ENCODE measurements around the gene C19orf38. TPM values are rescaled to one million over a fixed set of nuclear protein-coding genes. Genes with fewer than 3 reads are reported as not detected.

Gene C19orf38
- total and polyA plus RNA-seq, 3 experiments from 2014 or later: 0.44 to 0.48 TPM; not detected in 1

- no peak for DNase-seq
- Mint-ChIP-seq H3K27ac (peak overlapping the region; percentile 59 to 97 (median 73)), H3K9me3 (no peaks in the 10 kb centered on the region), H3K36me3 (peaks cover 13 to 67% (median 16%) of the 10 kb centered on the region in 3 donors), H3K27me3 (no peaks in the 10 kb centered on the region), H3K4me3 (peak overlapping the region in 2 of 7 donors; percentile 24 to 63), H3K4me1 (peaks cover 29 to 46% (median 37%) of the 10 kb centered on the region in 3 donors)
- H3K4me3 ChIP-seq (ENCODE audit: low read length): no peak overlapping the region
- POLR2A ChIA-PET: interaction anchor here (0.6 kb wide), 1 partner anchor 41 kb away, joined by 3 read pairs; no protein-coding TSS in a partner anchor
- no peaks in the 10 kb centered on the region for H3K27me3 ChIP-seq (ENCODE audit: insufficient read depth, low read length, poor library complexity, severe bottlenecking)
- no peaks in the 10 kb centered on the region for H3K9me3 ChIP-seq (ENCODE audit: low read length)
- H3K27ac ChIP-seq (ENCODE audit: low read depth, low read length): peak overlapping the region; percentile 16
- CTCF ChIA-PET: interaction anchor here (1.1 kb wide), 1 partner anchor 92 kb away, joined by 4 read pairs; the partner anchor contains the start of gene DNM2
- H3K36me3 ChIP-seq (ENCODE audit: insufficient read depth, low read length): peaks cover 30% of the 10 kb centered on the region
- H3K4me1 ChIP-seq (ENCODE audit: insufficient read depth, low read length): peaks cover 19% of the 10 kb centered on the region
These were observed 38.4 kb upstream of the C19orf38 start for GRCh38 chr19:10809651-10810285.

- no peak overlapping the region for H3K4me3 ChIP-seq (ENCODE audit: low read length)
- H3K36me3 Mint-ChIP-seq: peaks cover 10 to 59% (median 12%) of the 10 kb centered on the region in 3 donors
- no peaks in the 10 kb centered on the region for H3K27me3 Mint-ChIP-seq
- H3K4me1 ChIP-seq (ENCODE audit: insufficient read depth, low read length): peaks cover 19% of the 10 kb centered on the region
- H3K4me1 Mint-ChIP-seq: peaks cover 32 to 52% (median 41%) of the 10 kb centered on the region in 3 donors
- no peak for DNase-seq
- no peak overlapping the region for H3K4me3 Mint-ChIP-seq
- H3K27ac Mint-ChIP-seq: peak overlapping the region in 2 of 8 donors; percentile 46 to 81
- H3K36me3 ChIP-seq (ENCODE audit: insufficient read depth, low read length): peaks cover 27% of the 10 kb centered on the region
- peak overlapping the region; percentile 31 for H3K27ac ChIP-seq (ENCODE audit: low read depth, low read length)
- no peaks in the 10 kb centered on the region for H3K9me3 Mint-ChIP-seq
- POLR2A ChIA-PET: no interaction called here
- H3K9me3 ChIP-seq (ENCODE audit: low read length): no peaks in the 10 kb centered on the region
- H3K27me3 ChIP-seq (ENCODE audit: insufficient read depth, low read length, poor library complexity, severe bottlenecking): no peaks in the 10 kb centered on the region
- CTCF ChIA-PET: no interaction called here
These were observed 36.7 kb upstream of the C19orf38 start for GRCh38 chr19:10811391-10812111.

GRCh38 chr19:10812196-10812595 is 36.0 kb upstream of the C19orf38 start:
- H3K4me1 ChIP-seq (ENCODE audit: insufficient read depth, low read length): peaks cover 19% of the 10 kb centered on the region
- POLR2A ChIA-PET: no interaction called here
- CTCF ChIA-PET: no interaction called here

GRCh38 chr19:10812902-10813404 is 35.3 kb upstream of the C19orf38 start:
- DNase-seq: no peak
- Histone ChIP-seq H3K4me1 (ENCODE audit: insufficient read depth, low read length) (peaks cover 19% of the 10 kb centered on the region), H3K36me3 (ENCODE audit: insufficient read depth, low read length) (peaks cover 27% of the 10 kb centered on the region), H3K9me3 (ENCODE audit: low read length) (no peaks in the 10 kb centered on the region), H3K27ac (ENCODE audit: low read depth, low read length) (peak overlapping the region; percentile 31), H3K27me3 (ENCODE audit: insufficient read depth, low read length, poor library complexity, severe bottlenecking) (no peaks in the 10 kb centered on the region), H3K4me3 (ENCODE audit: low read length) (no peak overlapping the region)
- no peaks in the 10 kb centered on the region for H3K9me3 Mint-ChIP-seq
- H3K27ac Mint-ChIP-seq: peak overlapping the region; percentile 75 to 95 (median 86)
- peaks cover 32 to 51% (median 40%) of the 10 kb centered on the region in 3 donors for H3K4me1 Mint-ChIP-seq
- ChIA-PET POLR2A (no interaction called here), CTCF (no interaction called here)
- peaks cover 10 to 63% (median 12%) of the 10 kb centered on the region in 3 donors for H3K36me3 Mint-ChIP-seq
- H3K27me3 Mint-ChIP-seq: no peaks in the 10 kb centered on the region
- H3K4me3 Mint-ChIP-seq: peak overlapping the region in 2 of 7 donors; percentile 14 to 28

More at GRCh38 chr19:10812196-10812595, 36.0 kb upstream of the C19orf38 start:
- Histone ChIP-seq H3K27me3 (ENCODE audit: insufficient read depth, low read length, poor library complexity, severe bottlenecking) (no peaks in the 10 kb centered on the region), H3K9me3 (ENCODE audit: low read length) (no peaks in the 10 kb centered on the region), H3K27ac (ENCODE audit: low read depth, low read length) (peak overlapping the region; percentile 31), H3K36me3 (ENCODE audit: insufficient read depth, low read length) (peaks cover 27% of the 10 kb centered on the region), H3K4me3 (ENCODE audit: low read length) (no peak overlapping the region)
- Mint-ChIP-seq H3K4me3 (no peak overlapping the region), H3K36me3 (peaks cover 10 to 60% (median 12%) of the 10 kb centered on the region in 3 donors), H3K4me1 (peaks cover 32 to 52% (median 41%) of the 10 kb centered on the region in 3 donors), H3K9me3 (no peaks in the 10 kb centered on the region), H3K27me3 (no peaks in the 10 kb centered on the region), H3K27ac (peak overlapping the region in 2 of 8 donors; percentile 47 to 71)
- no peak for DNase-seq

- peaks cover 2 to 59% (median 5%) of the 10 kb centered on the region in 3 donors for H3K36me3 Mint-ChIP-seq
- H3K27ac ChIP-seq (ENCODE audit: low read depth, low read length): no peak overlapping the region
- H3K4me3 Mint-ChIP-seq: peak overlapping the region in 1 of 7 donors; percentile 66
- ChIA-PET POLR2A (no interaction called here), CTCF (interaction anchor here (1.6 kb wide), 1 partner anchor 98 kb away, joined by 5 read pairs; the partner anchor contains the start of gene DNM2)
- peak overlapping the region in 6 of 8 donors; percentile 42 to 94 (median 72) for H3K27ac Mint-ChIP-seq
- H3K27me3 ChIP-seq (ENCODE audit: insufficient read depth, low read length, poor library complexity, severe bottlenecking): no peaks in the 10 kb centered on the region
- DNase-seq: no peak
- H3K9me3 ChIP-seq (ENCODE audit: low read length): no peaks in the 10 kb centered on the region
- peaks cover 16 to 30% (median 19%) of the 10 kb centered on the region in 3 donors for H3K4me1 Mint-ChIP-seq
- peaks cover 25% of the 10 kb centered on the region for H3K36me3 ChIP-seq (ENCODE audit: insufficient read depth, low read length)
- H3K4me1 ChIP-seq (ENCODE audit: insufficient read depth, low read length): peaks cover 5% of the 10 kb centered on the region
- no peaks in the 10 kb centered on the region for H3K9me3 Mint-ChIP-seq
- no peaks in the 10 kb centered on the region for H3K27me3 Mint-ChIP-seq
- no peak overlapping the region for H3K4me3 ChIP-seq (ENCODE audit: low read length)
These were observed 33.1 kb upstream of the C19orf38 start for GRCh38 chr19:10815007-10815536.

GRCh38 chr19:10815969-10816644 is 32.1 kb upstream of the C19orf38 start:
- Histone ChIP-seq H3K4me1 (ENCODE audit: insufficient read depth, low read length) (peaks cover 5% of the 10 kb centered on the region), H3K9me3 (ENCODE audit: low read length) (no peaks in the 10 kb centered on the region), H3K27me3 (ENCODE audit: insufficient read depth, low read length, poor library complexity, severe bottlenecking) (no peaks in the 10 kb centered on the region), H3K4me3 (ENCODE audit: low read length) (no peak overlapping the region), H3K36me3 (ENCODE audit: insufficient read depth, low read length) (peaks cover 28% of the 10 kb centered on the region), H3K27ac (ENCODE audit: low read depth, low read length) (no peak overlapping the region)
- no peaks in the 10 kb centered on the region for H3K9me3 Mint-ChIP-seq
- CTCF ChIA-PET: no interaction called here
- no peaks in the 10 kb centered on the region for H3K27me3 Mint-ChIP-seq
- peaks cover 18 to 24% (median 23%) of the 10 kb centered on the region in 3 donors for H3K4me1 Mint-ChIP-seq
- DNase-seq: no peak
- H3K4me3 Mint-ChIP-seq: no peak overlapping the region
- H3K27ac Mint-ChIP-seq: peak overlapping the region in 4 of 8 donors; percentile 33 to 88 (median 52)
- POLR2A ChIA-PET: no interaction called here
- peaks cover 7 to 63% (median 8%) of the 10 kb centered on the region in 3 donors for H3K36me3 Mint-ChIP-seq

GRCh38 chr19:10816691-10817090 is 31.5 kb upstream of the C19orf38 start:
- Histone ChIP-seq H3K4me1 (ENCODE audit: insufficient read depth, low read length) (peaks cover 5% of the 10 kb centered on the region), H3K27ac (ENCODE audit: low read depth, low read length) (no peak overlapping the region), H3K27me3 (ENCODE audit: insufficient read depth, low read length, poor library complexity, severe bottlenecking) (no peaks in the 10 kb centered on the region), H3K9me3 (ENCODE audit: low read length) (no peaks in the 10 kb centered on the region), H3K4me3 (ENCODE audit: low read length) (no peak overlapping the region), H3K36me3 (ENCODE audit: insufficient read depth, low read length) (peaks cover 26% of the 10 kb centered on the region)
- ChIA-PET POLR2A (no interaction called here), CTCF (no interaction called here)
- Mint-ChIP-seq H3K27me3 (no peaks in the 10 kb centered on the region), H3K27ac (peak overlapping the region in 1 of 8 donors; percentile 66), H3K36me3 (peaks cover 7 to 63% (median 8%) of the 10 kb centered on the region in 3 donors), H3K9me3 (no peaks in the 10 kb centered on the region), H3K4me3 (no peak overlapping the region), H3K4me1 (peaks cover 18 to 24% (median 23%) of the 10 kb centered on the region in 3 donors)
- DNase-seq: no peak
